HG02884 (cell line): ENCODE measurements around the gene SLC12A8.

ENCODE experiments used
- ATAC-seq: cut with Tn5 transposase; IDR thresholded peaks from one replicate; pipeline ENCODE4 v1.9.1; 2021; ENCODE audit warnings: mild to moderate bottlenecking, moderate library complexity; ENCODE audit not compliant: unreplicated experiment

SLC12A8 gene

GRCh38 chr3:125058529-125058928 lies 154.0 kb downstream of the SLC12A8 start:
- no peak for ATAC-seq

- ATAC-seq: no peak
These were observed 155.2 kb downstream of the SLC12A8 start for GRCh38 chr3:125057186-125057850.

GRCh38 chr3:125055913-125056745 lies 156.4 kb downstream of the SLC12A8 start, which contains the start of gene HEG1:
Gene HEG1 (minus strand): TSS chr3:125055997. CDS start chr3:125055890, 107 bp downstream.
- ATAC-seq: peak; percentile 61

DNA sequence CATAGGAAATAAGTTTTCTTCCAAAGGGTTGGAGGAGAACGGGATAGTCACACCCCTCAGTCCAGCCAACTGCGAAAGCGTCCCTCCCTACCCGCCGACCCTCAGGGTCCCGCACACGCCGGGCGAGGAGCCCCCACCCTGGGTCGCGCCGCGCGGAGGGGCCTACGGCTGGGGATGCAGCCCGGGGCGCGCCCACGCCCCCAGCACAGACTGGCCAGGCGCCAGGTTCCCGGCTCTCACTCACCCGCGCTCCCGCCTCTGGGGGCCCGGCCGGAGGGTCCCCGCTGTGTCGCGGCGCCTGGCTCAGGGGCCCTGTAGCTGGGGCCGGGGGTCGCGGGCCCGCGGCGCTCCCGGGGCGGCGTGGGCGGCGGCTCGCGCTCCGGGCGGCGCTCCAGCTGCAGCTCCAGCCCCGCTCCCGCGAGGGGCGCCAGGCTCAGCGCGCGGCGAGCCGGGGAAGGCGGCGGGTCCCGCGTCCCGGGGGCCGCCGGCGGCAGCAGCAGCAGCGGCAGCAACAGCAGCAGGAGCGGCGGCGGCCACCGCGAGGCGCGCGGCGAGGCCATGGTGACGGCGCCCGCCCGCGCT lies 157.1 kb downstream of the SLC12A8 start:
- ATAC-seq: peak; percentile 21

GRCh38 chr3:125054449-125055329 lies 157.9 kb downstream of the SLC12A8 start:
- ATAC-seq: no peak

DNA sequence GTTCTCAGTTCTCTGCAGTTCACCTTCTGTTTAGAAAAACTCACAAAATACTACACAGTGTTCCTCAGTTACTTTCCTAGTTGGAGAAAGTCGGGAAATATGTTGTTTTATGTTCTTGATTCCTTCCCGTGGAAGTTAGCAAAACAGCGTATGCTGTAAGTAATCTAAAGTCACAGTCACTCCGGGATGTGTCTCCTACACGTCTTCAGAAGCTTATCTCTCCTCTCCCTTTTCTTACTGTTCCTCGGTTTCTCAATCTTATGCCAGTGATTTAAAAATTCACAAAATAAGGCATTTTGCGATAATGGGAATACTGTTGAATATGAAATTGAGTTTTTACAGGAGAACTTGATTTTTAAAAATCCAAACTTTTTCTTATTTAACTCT lies 158.5 kb downstream of the SLC12A8 start:
- ATAC-seq: no peak

- no peak for ATAC-seq
These were observed 159.2 kb downstream of the SLC12A8 start for GRCh38 chr3:125053304-125053699.

DNA sequence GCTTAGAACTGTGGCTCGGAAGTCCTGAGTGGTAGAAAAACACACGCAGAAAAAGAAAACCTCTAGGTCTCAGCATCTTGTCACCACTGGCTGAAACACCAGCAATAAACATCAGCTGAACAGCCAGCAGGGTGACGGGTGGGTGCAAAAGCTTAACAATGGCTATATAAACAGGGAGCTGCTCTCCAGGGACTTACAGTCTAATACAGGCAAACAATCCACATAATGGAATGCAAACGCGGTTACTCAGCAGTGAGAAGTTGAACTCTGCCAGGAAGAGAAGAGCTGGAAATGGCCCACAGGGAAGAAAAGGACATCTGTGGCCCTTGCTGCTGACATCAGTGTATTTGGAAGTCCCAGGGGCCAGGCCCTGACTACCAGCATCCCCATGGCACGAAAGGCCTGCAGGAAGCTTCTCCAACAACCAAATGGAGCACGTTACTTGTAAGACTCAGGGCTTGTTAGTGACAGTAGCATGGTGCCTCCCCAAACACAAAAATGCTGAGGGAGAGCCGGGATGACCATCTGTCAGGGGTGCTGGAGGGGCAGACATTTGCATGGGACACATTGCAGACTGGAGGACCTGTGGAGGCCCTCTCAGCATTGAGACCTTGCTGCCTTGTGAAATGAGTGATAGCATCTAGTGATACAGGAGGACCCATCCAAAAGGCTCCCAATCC lies 159.8 kb downstream of the SLC12A8 start:
- ATAC-seq: no peak

GRCh38 chr3:125051715-125052581 lies 160.6 kb downstream of the SLC12A8 start:
- ATAC-seq: no peak

GRCh38 chr3:125051205-125051604 lies 161.3 kb downstream of the SLC12A8 start:
- ATAC-seq: no peak

- no peak for ATAC-seq
These were observed 162.0 kb downstream of the SLC12A8 start for GRCh38 chr3:125050488-125051090.

- no peak for ATAC-seq
These were observed 164.3 kb downstream of the SLC12A8 start for GRCh38 chr3:125048282-125048681.

DNA sequence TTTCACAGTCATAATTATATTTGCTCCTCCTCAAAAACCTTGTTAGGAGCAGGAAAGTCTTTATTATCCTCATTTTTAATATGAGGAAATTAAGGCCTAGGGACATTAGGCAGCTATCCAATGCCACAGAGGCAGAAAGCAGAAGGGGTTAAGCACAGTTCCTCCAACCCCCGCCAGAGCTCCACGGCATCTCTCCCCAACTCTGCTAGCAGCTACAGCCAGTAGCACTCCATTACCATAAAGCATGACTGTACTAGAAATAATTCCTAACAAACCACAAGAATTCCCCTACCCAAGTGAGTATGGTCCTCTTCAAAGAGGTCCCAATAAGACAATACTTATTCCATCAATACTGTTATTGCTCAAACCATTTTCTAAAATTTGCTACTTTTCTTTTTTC lies 166.6 kb downstream of the SLC12A8 start:
- no peak for ATAC-seq

- ATAC-seq: no peak
These were observed 167.4 kb downstream of the SLC12A8 start for GRCh38 chr3:125045194-125045593.

- no peak for ATAC-seq
These were observed 168.9 kb downstream of the SLC12A8 start for GRCh38 chr3:125043599-125044151.

DNA sequence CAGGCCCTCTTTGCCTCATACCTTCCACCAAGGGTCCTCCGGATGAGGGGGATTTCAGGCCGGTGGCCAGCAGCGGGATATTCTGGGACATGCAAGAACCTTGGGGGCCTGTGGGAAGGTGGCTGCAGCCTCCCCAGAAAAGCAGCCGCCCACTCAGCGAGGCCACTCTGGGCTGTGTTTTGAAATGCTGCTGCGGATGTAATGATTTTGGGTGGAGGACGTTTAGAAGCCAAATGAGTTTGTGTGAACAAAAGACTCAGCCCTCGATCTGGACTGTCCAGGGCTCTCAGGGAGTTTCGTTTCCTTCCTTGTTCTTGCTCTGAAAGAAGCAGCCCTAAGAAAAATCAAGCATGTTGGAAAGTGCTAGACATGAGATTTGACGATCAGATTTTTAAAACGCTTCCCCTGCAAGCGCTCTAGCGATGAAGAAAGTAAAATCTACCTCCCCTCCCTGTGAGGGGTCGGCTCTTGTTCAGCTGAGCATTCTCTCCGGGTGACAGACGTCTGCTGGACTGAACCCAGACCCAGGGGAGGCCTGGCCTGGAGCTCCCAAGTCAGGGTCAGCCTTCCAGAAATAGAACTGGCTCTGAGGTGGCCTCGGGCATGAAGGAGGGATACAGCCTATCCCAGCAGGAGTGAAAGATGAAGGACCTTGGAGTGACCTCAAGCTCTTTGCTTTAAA lies 169.7 kb downstream of the SLC12A8 start:
- no peak for ATAC-seq

DNA sequence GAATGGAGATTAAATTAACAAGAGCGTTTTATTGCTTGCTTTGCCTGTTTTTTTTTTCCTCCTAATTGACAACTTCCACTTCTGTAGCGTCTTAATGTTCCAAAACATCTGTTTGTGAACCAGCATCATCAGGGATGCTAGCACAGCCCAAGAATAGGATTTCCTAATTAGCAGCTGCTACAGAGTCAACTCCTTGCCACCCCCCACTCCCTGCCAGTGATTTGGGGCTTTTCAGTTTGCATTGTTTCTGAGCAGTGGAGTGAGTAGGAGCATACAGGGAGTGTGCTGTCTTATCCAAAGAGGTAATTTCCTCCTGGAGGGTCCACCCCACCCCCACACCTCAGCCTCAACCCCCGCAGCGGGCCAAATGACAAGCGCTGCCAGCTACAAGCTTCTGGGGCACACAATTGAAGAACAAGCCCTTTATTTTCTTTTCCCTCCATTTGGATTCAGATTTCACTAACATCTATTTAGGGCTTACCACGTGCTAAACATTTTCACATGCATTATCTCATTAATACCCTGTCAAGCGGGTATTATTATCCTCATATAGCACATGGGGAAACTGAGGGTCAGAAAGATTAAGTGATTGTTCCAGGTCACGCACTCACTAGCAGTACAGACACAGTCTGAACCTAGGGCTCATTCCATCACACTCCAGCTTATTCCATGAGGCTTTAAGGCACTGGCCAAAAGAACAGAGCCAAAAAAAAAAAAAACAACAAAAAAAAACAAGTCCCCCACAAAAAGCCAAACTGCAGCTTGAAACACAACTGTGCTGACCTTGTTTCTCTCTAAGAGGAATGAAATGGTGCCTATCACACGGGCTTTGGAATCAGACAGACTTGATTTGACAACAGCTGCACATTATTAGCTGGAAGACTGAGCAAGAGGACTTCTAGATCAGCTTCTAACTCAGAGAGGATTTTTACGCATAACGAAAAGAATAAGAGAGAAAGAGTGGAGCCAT lies 173.1 kb downstream of the SLC12A8 start:
- ATAC-seq: no peak
